ENCODE measurements around the gene PLOD2.
A peak's percentile ranks its signal among the peaks of the same experiment; 100 is the strongest.

PLOD2 gene

DNA sequence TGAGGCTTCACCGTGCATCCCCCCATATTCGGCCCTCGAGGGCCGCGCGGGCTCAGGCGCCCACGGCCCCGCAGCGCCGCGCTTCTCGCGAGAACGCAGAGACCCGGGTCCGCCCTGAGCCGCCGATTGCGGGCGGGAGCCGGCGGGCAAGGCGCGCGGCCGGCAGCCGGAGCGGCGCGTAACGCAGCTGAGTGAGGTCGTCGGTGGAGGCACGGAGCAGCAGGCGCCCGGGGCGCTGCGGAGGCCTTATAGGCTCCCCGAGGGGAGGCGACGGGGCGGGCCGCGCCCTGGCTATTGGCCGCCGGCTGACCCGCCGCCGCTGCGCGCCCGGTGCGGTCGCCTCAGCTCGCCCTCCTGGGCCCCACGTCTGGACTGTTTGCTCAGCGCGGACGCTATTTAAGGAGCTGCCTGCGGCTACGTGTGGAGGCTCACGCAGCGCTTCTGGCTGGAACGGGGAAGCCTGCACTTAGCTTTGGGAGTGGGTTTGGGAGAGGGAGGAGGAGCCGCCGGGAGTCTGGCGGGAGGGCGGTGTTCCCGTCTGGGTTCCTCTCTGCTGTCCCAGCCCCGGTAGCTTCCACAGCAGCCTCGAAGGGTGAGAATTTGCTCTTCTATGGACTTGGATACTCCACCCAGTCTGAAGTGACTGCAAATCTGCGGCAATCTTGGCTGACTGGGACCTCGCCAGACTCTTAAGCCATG, at the start of gene PLOD2:
Gene PLOD2 (minus strand): TSS at position 221 of the 699 bp plus-strand sequence. CDS start 195 bp downstream, at position 26.
- peak; percentile 35 for DNase-seq (ENCODE audit: low spot score)

- no peak for DNase-seq (ENCODE audit: low spot score)
These were observed 48.4 kb upstream of the PLOD2 start for GRCh38 chr3:146209371-146209770.

DNA sequence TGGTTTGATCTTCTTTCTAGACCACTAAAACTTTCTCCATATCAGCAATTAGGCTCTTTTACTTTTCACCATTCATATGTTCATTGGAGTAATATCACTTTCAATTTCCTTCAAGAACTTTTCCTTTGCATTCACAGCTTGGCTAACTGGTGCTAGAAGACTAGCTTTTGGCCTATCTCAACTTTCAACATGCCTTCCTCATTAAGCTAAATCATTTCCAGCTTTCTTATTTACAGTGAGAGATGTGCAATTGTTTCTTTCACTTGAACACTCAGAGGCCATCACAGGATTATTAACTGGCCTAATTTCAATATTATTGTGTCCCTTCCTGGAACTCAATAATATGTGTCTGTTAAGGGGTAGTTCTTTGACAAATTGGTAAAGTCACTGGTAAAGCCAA, 42.8 kb upstream of the PLOD2 start:
- no peak for DNase-seq (ENCODE audit: low spot score)

- DNase-seq (ENCODE audit: low spot score), result no peak
These were observed 39.7 kb upstream of the PLOD2 start for GRCh38 chr3:146200461-146201220.

GRCh38 chr3:146199762-146200161, 38.8 kb upstream of the PLOD2 start:
- no peak for DNase-seq (ENCODE audit: low spot score)

DNA sequence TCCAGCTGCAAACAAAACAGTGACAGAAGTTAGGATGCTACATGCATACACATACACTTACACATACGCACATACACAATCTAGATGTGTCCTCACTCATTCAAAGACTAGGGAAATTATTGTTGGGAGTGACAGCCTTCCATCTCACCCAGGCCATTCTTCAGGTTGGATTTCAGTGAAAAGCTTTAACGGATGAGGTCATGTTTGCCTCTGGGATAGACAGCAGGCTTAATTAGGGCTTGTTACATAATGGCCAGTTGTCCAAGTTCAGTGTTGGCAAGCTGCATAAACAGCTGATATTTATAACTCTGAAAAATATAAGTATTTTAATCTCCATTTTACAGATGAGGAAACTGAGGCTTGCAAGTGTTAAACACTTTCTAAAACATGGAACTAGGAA, 35.8 kb upstream of the PLOD2 start:
- no peak for DNase-seq (ENCODE audit: low spot score)

GRCh38 chr3:146195605-146196004, 34.6 kb upstream of the PLOD2 start:
- no peak for DNase-seq (ENCODE audit: low spot score)

DNA sequence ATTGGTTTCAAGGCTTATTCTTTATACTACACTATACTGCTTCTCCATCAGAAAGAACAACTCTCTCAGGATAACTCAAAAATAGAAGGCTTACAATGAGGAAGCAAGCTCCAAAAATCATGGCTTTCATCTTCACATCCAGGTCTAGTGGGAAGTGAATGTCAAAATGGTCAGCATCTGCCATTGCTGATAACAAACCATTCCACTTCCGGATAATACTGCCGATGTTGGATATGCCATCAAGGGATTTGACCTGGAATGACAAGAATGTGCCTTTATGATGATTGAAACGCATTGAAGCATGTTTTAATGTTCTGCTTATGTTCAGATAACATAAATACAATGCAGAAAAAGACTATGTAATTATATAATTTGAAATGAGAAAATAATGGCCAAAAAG, 34.0 kb upstream of the PLOD2 start:
- DNase-seq (ENCODE audit: low spot score), result no peak

DNA sequence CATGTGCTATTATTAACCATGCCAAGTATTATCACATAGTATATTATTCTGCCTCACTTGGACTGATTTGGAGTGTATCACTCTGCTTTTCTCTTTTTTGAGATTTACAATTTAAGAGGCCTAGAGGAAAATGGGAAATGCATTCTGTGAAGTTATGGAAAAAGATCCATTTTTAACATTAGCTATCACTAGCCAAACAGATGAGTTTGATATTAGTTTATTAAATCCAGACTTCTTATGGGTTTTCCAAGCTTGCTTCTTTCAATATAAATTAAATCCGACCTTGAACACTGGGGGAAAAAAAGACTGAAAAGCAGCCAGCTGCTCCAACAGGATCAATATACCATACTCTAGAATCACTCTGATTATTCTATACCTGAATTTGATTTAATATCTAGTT, 30.1 kb upstream of the PLOD2 start:
- DNase-seq (ENCODE audit: low spot score), result no peak

- DNase-seq (ENCODE audit: low spot score), result peak; percentile 77
These were observed 28.7 kb upstream of the PLOD2 start for GRCh38 chr3:146189519-146190173.

DNA sequence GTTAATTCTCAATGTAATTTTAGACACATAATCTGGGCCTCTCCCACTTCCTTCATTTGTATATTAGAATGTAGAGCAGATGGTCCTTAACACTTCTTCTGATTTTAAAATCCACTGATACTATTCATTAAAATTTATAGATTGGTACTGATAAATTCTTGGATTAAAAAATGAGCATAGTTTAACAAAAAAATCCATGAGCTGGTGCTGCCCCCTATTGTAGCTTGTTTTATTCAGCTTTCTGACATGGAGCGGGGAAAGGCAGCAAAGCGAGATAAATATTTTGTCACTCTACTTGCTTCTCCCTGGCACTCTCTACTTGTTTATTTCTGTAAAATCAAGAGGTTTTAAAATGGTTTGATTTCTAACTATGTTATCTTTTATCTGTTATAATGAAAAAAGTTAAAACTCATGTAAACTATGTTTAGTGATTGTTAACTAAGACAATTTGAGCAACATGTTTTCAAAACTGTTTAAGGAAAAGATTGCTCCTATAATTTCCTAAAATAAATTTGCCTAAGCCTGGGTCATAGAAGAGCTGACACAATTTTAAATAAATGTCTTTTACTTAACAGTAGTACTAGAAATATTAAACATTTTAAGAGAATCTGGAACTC, 26.5 kb upstream of the PLOD2 start:
- DNase-seq (ENCODE audit: low spot score), result peak; percentile 31

GRCh38 chr3:146184241-146185015, 23.4 kb upstream of the PLOD2 start:
- peak; percentile 33 for DNase-seq (ENCODE audit: low spot score)

- DNase-seq (ENCODE audit: low spot score), result no peak
These were observed 20.2 kb upstream of the PLOD2 start for GRCh38 chr3:146181216-146181615.

DNA sequence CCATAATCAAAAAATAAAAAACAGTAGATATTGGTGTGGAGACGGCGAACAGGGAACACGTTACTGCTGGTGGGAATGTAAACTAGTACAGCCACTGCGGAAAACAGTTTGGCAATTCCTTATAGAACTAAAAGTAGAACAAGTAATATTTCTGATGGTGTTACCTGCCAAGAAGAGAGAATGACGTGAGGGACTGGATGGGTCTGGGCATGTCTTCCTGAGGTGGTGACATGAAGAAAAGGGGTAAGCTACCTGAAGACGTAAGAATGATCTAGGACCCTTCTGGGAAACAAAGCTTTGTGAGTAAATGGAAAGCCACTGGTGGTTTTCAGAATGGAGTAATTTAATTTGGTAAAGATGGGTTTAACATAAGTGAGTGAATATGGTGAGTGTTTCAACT, 19.4 kb upstream of the PLOD2 start:
- DNase-seq (ENCODE audit: low spot score), result no peak

- no peak for DNase-seq (ENCODE audit: low spot score)
These were observed 17.2 kb upstream of the PLOD2 start for GRCh38 chr3:146178006-146178689.

- DNase-seq (ENCODE audit: low spot score), result no peak
These were observed 16.5 kb upstream of the PLOD2 start for GRCh38 chr3:146177519-146177918.

GRCh38 chr3:146177072-146177471, 16.1 kb upstream of the PLOD2 start:
- no peak for DNase-seq (ENCODE audit: low spot score)

DNA sequence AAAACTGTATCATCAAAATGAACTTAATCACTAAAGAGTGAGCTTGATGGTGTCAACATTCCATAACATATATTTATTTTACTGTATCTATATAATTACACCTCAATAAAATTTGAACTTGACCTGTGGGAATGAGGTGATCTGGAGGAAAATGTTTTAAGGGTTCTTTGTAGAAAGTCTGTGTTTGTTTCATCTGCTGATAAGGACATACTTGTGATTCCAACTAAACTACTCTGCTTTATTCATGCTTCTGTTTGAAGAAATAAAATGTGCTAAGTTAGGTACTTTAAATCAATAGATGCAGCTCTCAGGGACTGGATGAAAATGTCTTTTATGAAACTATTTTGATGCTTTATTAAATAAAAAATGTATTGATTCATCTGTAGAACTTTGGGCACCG, 11.6 kb upstream of the PLOD2 start:
- DNase-seq (ENCODE audit: low spot score), result no peak

GRCh38 chr3:146170591-146170990, 9.6 kb upstream of the PLOD2 start:
- no peak for DNase-seq (ENCODE audit: low spot score)

- DNase-seq (ENCODE audit: low spot score), result no peak
These were observed 8.9 kb upstream of the PLOD2 start for GRCh38 chr3:146169891-146170290.

DNA sequence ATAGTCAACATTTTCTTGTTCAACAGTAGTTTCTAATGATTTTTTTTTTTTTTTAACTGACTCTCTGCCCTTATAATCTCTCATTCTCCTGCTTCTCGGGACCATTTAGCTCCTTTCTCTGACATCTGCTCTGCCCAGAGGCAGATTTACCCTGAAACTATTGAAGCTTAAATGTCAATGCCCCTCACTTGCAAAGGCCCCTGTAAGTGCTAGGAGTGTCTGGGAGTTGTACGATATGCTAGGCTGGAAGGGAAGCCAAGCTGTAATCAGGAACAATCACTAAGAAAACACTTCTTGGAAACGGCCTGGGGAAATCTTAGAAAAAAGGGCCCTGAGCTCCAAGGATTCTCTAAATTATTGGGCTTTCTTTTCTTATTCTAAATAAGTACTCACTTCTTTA, 5.8 kb upstream of the PLOD2 start:
- DNase-seq (ENCODE audit: low spot score), result no peak
